T-helper 2 cell treated with Interferon-gamma antibody and Interleukin-4, amounts not matched to agents 5 μg/mL and 100 μg/mL, for 36 hours (primary cell): ENCODE data around the gene A3GALT2.
A peak's percentile ranks its signal among the peaks of the same experiment; 100 is the strongest.

Source experiments
- DNase-seq: peaks from one replicate; pipeline ENCODE4 v3.0.0; 2021; ENCODE audit warnings: low spot score
- H3K27ac Mint-ChIP-seq: one replicate; pipeline ENCODE4 v1.8.0; 2021; ENCODE audit warnings: mild to moderate bottlenecking, mixed read lengths
- H3K27me3 Mint-ChIP-seq: one replicate; pipeline ENCODE4 v1.8.0; 2021; ENCODE audit warnings: low read depth, mixed read lengths
- H3K36me3 Mint-ChIP-seq: one replicate; pipeline ENCODE4 v1.8.0; 2021; ENCODE audit warnings: low read depth, mixed read lengths
- H3K4me1 Mint-ChIP-seq: one replicate; pipeline ENCODE4 v1.8.0; 2021; ENCODE audit warnings: low read depth, mixed read lengths
- H3K4me3 Mint-ChIP-seq: one replicate; pipeline ENCODE4 v1.8.0; 2022; ENCODE audit warnings: mild to moderate bottlenecking, moderate library complexity, mixed read lengths
- H3K9me3 Mint-ChIP-seq: one replicate; pipeline ENCODE4 v1.8.0; 2021; ENCODE audit warnings: mixed read lengths

A3GALT2 gene

GRCh38 chr1:33268927-33269610 lies 51.8 kb downstream of the A3GALT2 start:
- Mint-ChIP-seq H3K27me3 (no peaks in the 10 kb centered on the region), H3K4me1 (peaks cover 17% of the 10 kb centered on the region), H3K36me3 (peaks cover 8% of the 10 kb centered on the region), H3K9me3 (no peaks in the 10 kb centered on the region), H3K27ac (no peak overlapping the region), H3K4me3 (no peak overlapping the region)
- no peak for DNase-seq

- Mint-ChIP-seq H3K36me3 (peaks cover 8% of the 10 kb centered on the region), H3K4me3 (no peak overlapping the region), H3K9me3 (no peaks in the 10 kb centered on the region), H3K27me3 (no peaks in the 10 kb centered on the region), H3K27ac (no peak overlapping the region), H3K4me1 (peaks cover 13% of the 10 kb centered on the region)
- DNase-seq: no peak
These were observed 52.4 kb downstream of the A3GALT2 start for GRCh38 chr1:33268457-33268856.

- H3K27me3 Mint-ChIP-seq: no peaks in the 10 kb centered on the region
- H3K4me1 Mint-ChIP-seq: peaks cover 4% of the 10 kb centered on the region
- H3K27ac Mint-ChIP-seq: no peak overlapping the region
- DNase-seq: no peak
- H3K36me3 Mint-ChIP-seq: peaks cover 5% of the 10 kb centered on the region
- H3K4me3 Mint-ChIP-seq: no peak overlapping the region
- H3K9me3 Mint-ChIP-seq: no peaks in the 10 kb centered on the region
These were observed 53.3 kb downstream of the A3GALT2 start for GRCh38 chr1:33267468-33268205.

- no peaks in the 10 kb centered on the region for H3K27me3 Mint-ChIP-seq
- DNase-seq: no peak
- no peak overlapping the region for H3K4me3 Mint-ChIP-seq
- peaks cover 6% of the 10 kb centered on the region for H3K36me3 Mint-ChIP-seq
- no peaks in the 10 kb centered on the region for H3K9me3 Mint-ChIP-seq
- H3K4me1 Mint-ChIP-seq: peaks cover 2% of the 10 kb centered on the region
- no peak overlapping the region for H3K27ac Mint-ChIP-seq
These were observed 54.1 kb downstream of the A3GALT2 start for GRCh38 chr1:33266766-33267165.

- no peak for DNase-seq
- Mint-ChIP-seq H3K36me3 (peaks cover 6% of the 10 kb centered on the region), H3K4me3 (no peak overlapping the region), H3K27ac (no peak overlapping the region), H3K27me3 (no peaks in the 10 kb centered on the region), H3K9me3 (no peaks in the 10 kb centered on the region), H3K4me1 (peaks cover 2% of the 10 kb centered on the region)
These were observed 54.9 kb downstream of the A3GALT2 start for GRCh38 chr1:33265780-33266605.

- H3K27ac Mint-ChIP-seq: no peak overlapping the region
- H3K9me3 Mint-ChIP-seq: no peaks in the 10 kb centered on the region
- H3K36me3 Mint-ChIP-seq: peaks cover 4% of the 10 kb centered on the region
- no peak for DNase-seq
- peaks cover 16% of the 10 kb centered on the region for H3K4me1 Mint-ChIP-seq
- H3K27me3 Mint-ChIP-seq: no peaks in the 10 kb centered on the region
- H3K4me3 Mint-ChIP-seq: no peak overlapping the region
These were observed 56.9 kb downstream of the A3GALT2 start for GRCh38 chr1:33263890-33264504.

- no peak for DNase-seq
- H3K27me3 Mint-ChIP-seq: no peaks in the 10 kb centered on the region
These were observed 59.6 kb downstream of the A3GALT2 start for GRCh38 chr1:33261344-33261743.

GRCh38 chr1:33260439-33260838 lies 60.5 kb downstream of the A3GALT2 start:
- H3K9me3 Mint-ChIP-seq: no peaks in the 10 kb centered on the region
- no peaks in the 10 kb centered on the region for H3K27me3 Mint-ChIP-seq
- H3K4me3 Mint-ChIP-seq: no peak overlapping the region
- H3K27ac Mint-ChIP-seq: no peak overlapping the region
- no peak for DNase-seq
- peaks cover 28% of the 10 kb centered on the region for H3K4me1 Mint-ChIP-seq
- peaks cover 11% of the 10 kb centered on the region for H3K36me3 Mint-ChIP-seq

More at GRCh38 chr1:33261344-33261743, 59.6 kb downstream of the A3GALT2 start:
- H3K36me3 Mint-ChIP-seq: peaks cover 11% of the 10 kb centered on the region
- no peaks in the 10 kb centered on the region for H3K9me3 Mint-ChIP-seq
- no peak overlapping the region for H3K27ac Mint-ChIP-seq
- no peak overlapping the region for H3K4me3 Mint-ChIP-seq
- H3K4me1 Mint-ChIP-seq: peaks cover 28% of the 10 kb centered on the region

- Mint-ChIP-seq H3K9me3 (no peaks in the 10 kb centered on the region), H3K36me3 (peaks cover 11% of the 10 kb centered on the region), H3K4me1 (peaks cover 32% of the 10 kb centered on the region), H3K4me3 (peak overlapping the region; percentile 60), H3K27ac (no peak overlapping the region), H3K27me3 (no peaks in the 10 kb centered on the region)
- no peak for DNase-seq
These were observed 61.0 kb downstream of the A3GALT2 start for GRCh38 chr1:33259879-33260278.

- peak overlapping the region; percentile 99 for H3K4me3 Mint-ChIP-seq
- no peaks in the 10 kb centered on the region for H3K9me3 Mint-ChIP-seq
- H3K36me3 Mint-ChIP-seq: peaks cover 11% of the 10 kb centered on the region
- DNase-seq: no peak
- H3K27ac Mint-ChIP-seq: no peak overlapping the region
- no peaks in the 10 kb centered on the region for H3K27me3 Mint-ChIP-seq
- H3K4me1 Mint-ChIP-seq: peaks cover 33% of the 10 kb centered on the region
These were observed 62.1 kb downstream of the A3GALT2 start for GRCh38 chr1:33258788-33259274.

GRCh38 chr1:33257772-33258712 lies 62.9 kb downstream of the A3GALT2 start:
- no peak for DNase-seq
- Mint-ChIP-seq H3K27ac (peak overlapping the region; percentile 98), H3K9me3 (no peaks in the 10 kb centered on the region), H3K27me3 (peaks cover under 1% of the 10 kb centered on the region), H3K4me1 (peaks cover 33% of the 10 kb centered on the region), H3K36me3 (peaks cover 11% of the 10 kb centered on the region), H3K4me3 (peak overlapping the region; percentile 99)

GRCh38 chr1:33257207-33257771 lies 63.6 kb downstream of the A3GALT2 start:
- peaks cover 33% of the 10 kb centered on the region for H3K4me1 Mint-ChIP-seq
- no peak for DNase-seq
- peaks cover 3% of the 10 kb centered on the region for H3K27me3 Mint-ChIP-seq
- no peaks in the 10 kb centered on the region for H3K9me3 Mint-ChIP-seq
- H3K4me3 Mint-ChIP-seq: peak overlapping the region; percentile 99
- peaks cover 11% of the 10 kb centered on the region for H3K36me3 Mint-ChIP-seq
- H3K27ac Mint-ChIP-seq: peak overlapping the region; percentile 98
